HS-27A (cell line): Measurements from ENCODE around the gene PPP1R2C.

Experiments used
- DNase-seq: peaks from one replicate; pipeline ENCODE4 v3.0.0-alpha.2; 2012; ENCODE audit warnings: low read depth, missing footprints

PPP1R2C gene

DNA sequence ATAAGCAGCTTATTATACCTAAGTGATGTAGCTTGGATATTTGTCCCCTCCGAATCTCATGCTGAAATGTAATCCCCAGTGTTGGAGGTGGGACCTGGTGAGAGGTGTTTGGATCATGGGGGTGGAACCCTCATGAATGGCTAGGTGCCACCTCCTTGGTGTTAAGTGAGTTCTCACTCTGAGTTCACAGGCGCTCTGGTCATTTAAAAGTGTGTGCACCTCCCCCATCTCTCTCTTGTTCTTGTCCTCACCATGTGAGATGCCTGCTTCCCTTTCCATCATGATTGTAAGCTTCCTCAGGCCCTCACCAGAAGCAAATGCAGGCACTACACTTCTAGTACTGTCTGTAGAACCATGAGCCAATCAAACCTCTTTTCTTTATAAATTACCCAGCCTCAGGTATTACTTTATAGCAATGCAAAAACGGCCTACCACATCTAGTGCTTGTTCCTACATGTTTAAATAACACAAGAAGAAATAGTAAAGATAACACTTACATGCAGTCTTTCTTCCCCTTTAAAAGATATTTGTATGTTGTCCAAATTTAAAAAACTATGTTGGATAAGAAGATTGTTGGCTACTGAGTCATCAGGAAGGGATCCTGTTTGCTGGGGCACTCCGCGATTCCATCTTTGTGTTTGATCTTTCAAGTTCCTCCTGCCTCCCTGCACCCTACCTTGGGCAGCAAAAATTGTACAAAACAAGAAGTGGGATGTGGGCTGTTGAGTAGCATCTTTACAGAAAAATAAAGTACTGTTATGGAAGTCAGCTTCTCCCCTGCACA lies 29.7 kb downstream of the PPP1R2C start:
- no peak for DNase-seq

DNA sequence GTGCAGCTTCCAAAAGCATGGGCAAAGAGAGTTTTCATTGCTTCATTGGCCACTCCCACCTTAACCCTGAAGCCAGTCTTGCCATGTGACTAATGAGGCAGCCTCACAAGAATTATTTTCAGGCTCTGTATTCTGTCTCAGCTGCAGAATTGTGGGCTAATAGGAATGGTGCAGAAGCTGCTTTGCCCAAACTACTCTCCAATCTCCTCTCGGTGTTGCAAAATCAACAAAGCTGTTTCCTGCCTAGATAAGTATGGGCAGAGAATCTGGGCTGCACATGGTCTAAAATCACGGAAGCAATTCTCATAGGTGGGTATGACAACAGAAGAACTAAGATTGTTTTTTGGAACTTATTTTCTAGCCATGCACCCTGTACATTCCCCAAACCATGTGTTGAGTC lies 31.4 kb downstream of the PPP1R2C start:
- no peak for DNase-seq

DNA sequence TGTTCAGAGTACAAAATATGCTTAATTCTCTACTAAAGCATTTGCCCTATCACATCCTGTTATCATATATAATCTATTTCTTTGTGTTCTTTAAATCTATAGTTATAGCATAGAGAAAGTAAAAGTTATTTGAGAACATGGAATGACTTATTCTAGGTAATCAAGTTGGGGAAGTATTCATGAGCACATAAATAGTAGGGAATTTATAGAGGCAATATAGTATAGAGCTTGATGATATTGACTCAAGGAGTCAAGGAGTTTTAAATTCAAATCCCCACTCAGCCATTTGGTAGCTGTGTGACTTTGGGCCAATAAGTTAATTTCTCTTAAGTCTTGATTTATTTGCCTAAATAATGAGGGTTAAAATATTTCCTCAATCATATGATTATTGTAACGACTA lies 37.5 kb downstream of the PPP1R2C start:
- no peak for DNase-seq

DNA sequence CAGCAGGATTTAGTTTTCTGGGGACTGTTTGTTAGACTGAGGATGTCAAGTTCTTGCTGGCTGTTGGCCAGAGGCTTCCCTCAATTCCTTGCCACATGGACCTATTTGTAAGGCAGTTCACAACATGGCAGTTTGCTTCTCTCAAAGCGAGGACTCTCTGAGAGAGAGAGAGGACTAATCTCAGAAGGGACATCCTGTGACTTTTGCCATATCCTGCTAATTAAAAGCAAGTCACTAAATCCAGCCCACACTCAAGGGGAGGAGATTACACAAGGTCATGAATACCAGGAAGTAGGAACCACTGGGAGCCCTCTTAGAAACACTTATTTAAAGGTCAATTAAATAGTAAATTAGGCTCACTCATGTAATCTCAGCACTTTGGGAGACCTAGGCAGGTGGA lies 38.2 kb downstream of the PPP1R2C start:
- DNase-seq: no peak

DNA sequence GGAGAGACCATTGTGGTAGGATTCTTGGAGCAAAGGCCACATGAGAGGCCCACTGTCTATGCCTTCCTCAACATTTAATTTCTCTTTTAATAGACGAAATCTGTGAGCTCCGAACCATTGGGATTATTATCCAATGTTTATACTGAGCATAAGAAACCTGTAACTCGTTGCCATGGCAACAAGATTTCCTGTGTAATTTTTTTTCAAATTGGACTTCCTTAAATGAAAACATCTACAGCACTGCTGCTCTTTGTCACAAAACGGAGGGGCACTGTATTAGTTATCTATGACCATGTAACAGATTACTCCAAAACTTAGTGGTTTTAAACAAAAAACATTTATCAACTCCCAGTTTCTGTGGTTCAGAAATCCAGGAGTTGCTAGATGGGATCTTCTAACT lies 38.7 kb downstream of the PPP1R2C start:
- no peak for DNase-seq

DNA sequence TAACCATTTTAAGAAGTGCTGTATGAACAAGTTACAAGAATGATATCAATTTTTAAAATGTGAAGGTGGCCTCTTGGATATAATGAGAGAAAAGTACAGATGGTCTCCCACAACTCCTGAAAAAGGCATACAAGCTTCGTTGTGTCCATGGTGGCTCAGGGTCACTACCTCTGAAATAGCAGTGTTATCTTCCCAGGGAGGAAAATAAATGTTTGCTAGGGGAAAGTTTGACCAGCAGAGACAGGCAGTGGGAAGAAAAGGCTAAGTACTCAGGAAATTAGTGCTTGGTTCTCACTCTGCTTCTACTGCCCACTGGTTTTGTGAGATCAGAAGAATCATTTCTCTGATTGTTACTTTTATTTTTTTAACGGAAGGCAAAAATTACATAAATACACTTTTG lies 39.4 kb downstream of the PPP1R2C start:
- DNase-seq: no peak

DNA sequence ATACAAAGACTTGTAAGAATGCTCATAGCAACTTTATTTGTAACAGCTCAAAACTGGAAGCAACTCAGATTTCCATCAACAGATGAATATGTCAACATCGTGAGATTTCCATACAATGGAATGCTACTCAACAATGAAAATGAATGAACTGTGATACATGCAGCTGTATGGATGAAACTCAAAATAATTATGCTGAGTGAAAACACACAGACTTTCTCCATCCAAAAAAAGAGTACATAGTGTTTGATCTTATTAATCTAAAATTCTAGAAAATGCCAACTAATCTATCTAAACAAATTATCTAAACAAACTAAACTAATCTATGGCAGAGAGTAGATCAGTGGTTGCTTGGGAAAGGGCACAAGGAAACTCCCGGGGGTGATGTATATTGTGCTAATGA lies 42.7 kb downstream of the PPP1R2C start:
- no peak for DNase-seq

DNA sequence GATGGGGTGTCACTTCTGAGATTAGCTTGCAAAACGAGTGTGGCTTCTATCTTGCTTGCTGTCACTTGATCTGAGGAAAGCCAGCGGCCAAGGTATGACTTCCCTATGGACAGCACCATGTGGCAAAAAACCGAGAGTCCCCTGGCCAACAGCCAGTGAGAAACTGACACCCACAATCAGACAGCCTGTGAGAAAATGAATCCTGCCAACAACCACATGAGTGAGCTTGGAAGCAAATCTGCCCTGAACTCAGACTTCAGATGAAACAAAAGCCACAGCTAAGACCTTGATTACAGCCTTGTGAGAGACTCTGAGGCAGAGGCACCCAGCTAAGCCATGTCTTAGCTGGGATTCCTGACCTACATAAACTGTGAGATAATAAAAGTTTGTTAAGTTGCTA lies 45.5 kb downstream of the PPP1R2C start:
- no peak for DNase-seq
